OCI-LY7 (cell line): ENCODE data around the gene ETFRF1. TPM values are rescaled to one million over a fixed set of nuclear protein-coding genes. Genes with fewer than 3 reads are reported as not detected.

Source experiments
- BruUV-seq: library from RNA; stranded (reverse); fragments of 400-500 nt; replicated peaks from 2 replicates; lab custom pipeline; 2021; lab: Mats Ljungman, UMichigan
- CTCF ChIA-PET: fragments of 300-600 bp; sonication (Branson Sonifier 250); formaldehyde crosslinking; loops from one replicate; lab custom pipeline; 2022; ENCODE audit warnings: antibody characterized with exemption; ENCODE audit not compliant: unreplicated experiment; lab: Charles Lee
- POLR2A ChIA-PET: fragments of 300-600 bp; sonication (Branson Sonifier 250); formaldehyde crosslinking; loops from one replicate; lab custom pipeline; 2022; ENCODE audit warnings: antibody characterized with exemption; lab: Charles Lee
- DNase-seq: peaks from one replicate; pipeline ENCODE4 v3.0.0-alpha.2; 2015; ENCODE audit warnings: low spot score
- H2AFZ ChIP-seq: fragments of 200-600 bp; sonication (generic), shearing (Covaris generic); 2 replicates; pipeline ENCODE4 v1.6.1; 2014; ENCODE audit warnings: mild to moderate bottlenecking, antibody characterized with exemption, low read length, moderate library complexity
- H3K27ac ChIP-seq: fragments of 200-600 bp; sonication (generic); 2 replicates; pipeline ENCODE4 v1.5.1; 2014; ENCODE audit warnings: mixed run types, low read depth, mild to moderate bottlenecking, moderate library complexity, low read length, inconsistent platforms; ENCODE audit not compliant: poor library complexity, severe bottlenecking
- H3K36me3 ChIP-seq: fragments of 200-600 bp; sonication (generic); 2 replicates; pipeline ENCODE4 v1.6.1; 2014; ENCODE audit warnings: mild to moderate bottlenecking, antibody characterized with exemption, low read length, moderate library complexity, mixed read lengths; ENCODE audit not compliant: insufficient read depth
- H3K4me1 ChIP-seq: fragments of 200-600 bp; sonication (generic); 2 replicates; pipeline ENCODE4 v1.5.1; 2014; ENCODE audit warnings: mild to moderate bottlenecking, low read length; ENCODE audit not compliant: insufficient read depth, poor library complexity, severe bottlenecking
- H3K4me2 ChIP-seq: fragments of 200-600 bp; sonication (generic); 2 replicates; pipeline ENCODE4 v1.6.1; 2014; ENCODE audit warnings: mild to moderate bottlenecking, low read length
- H3K4me3 ChIP-seq: fragments of 200-600 bp; sonication (generic); 2 replicates; pipeline ENCODE4 v1.5.1; 2014; ENCODE audit warnings: mild to moderate bottlenecking, low read depth, low read length; ENCODE audit not compliant: poor library complexity, severe bottlenecking
- H3K79me2 ChIP-seq: fragments of 200-600 bp; sonication (generic); 2 replicates; pipeline ENCODE4 v1.6.1; 2016; ENCODE audit warnings: low read depth, mild to moderate bottlenecking, low read length, moderate library complexity, mixed read lengths; ENCODE audit not compliant: insufficient read depth
- H3K9me2 ChIP-seq: fragments of 200-600 bp; sonication (generic); 2 replicates; pipeline ENCODE4 v1.6.1; 2016; ENCODE audit warnings: mild to moderate bottlenecking, low read length, mixed read lengths; ENCODE audit not compliant: insufficient read depth
- H3K9me3 ChIP-seq: fragments of 200-600 bp; sonication (generic); 2 replicates; pipeline ENCODE4 v1.6.1; 2014; ENCODE audit warnings: mild to moderate bottlenecking, mixed run types, low read length, mixed read lengths
- H4K20me1 ChIP-seq: fragments of 200-600 bp; sonication (generic); 2 replicates; pipeline ENCODE4 v1.6.1; 2014; ENCODE audit warnings: mild to moderate bottlenecking, antibody characterized with exemption, low read length, moderate library complexity, mixed read lengths; ENCODE audit not compliant: insufficient read depth
- EZH2phosphoT487 ChIP-seq: fragments of 200-600 bp; sonication (generic); IDR thresholded peaks from 2 replicates; pipeline ENCODE4 v1.6.1; 2018; ENCODE audit warnings: low read depth, borderline replicate concordance, mild to moderate bottlenecking, mixed run types, antibody characterized with exemption, low read length, moderate library complexity, mixed read lengths
- intact Hi-C: fragments of 100-400 bp; cut with micrococcal nuclease; formaldehyde crosslinking; loops from one replicate; pipeline ENCODE4 v1.10.0; 2022; ENCODE audit not compliant: unreplicated experiment
- total RNA-seq, 2 experiments: library from RNA; depleted of rRNA in 1 of 2; stranded (reverse); fragments of >200 nt in 1 of 2; shearing (Covaris generic) in 1 of 2; gene quantifications; 2 replicates each; pipeline ENCODE4 v1.2.3, GENCODE V29; 2014 to 2022
- TF ChIP-seq, protein P1 (sequence below): fragments of 200-600 bp; sonication (generic); conservative IDR thresholded peaks from 2 replicates; pipeline ENCODE4 v1.5.1; 2014; ENCODE audit warnings: mild to moderate bottlenecking, antibody characterized with exemption, low read length, moderate library complexity, mixed read lengths

The ETFRF1 gene
- total RNA-seq, 2 experiments from 2014 or later: 8.5 to 11.4 TPM

DNA sequence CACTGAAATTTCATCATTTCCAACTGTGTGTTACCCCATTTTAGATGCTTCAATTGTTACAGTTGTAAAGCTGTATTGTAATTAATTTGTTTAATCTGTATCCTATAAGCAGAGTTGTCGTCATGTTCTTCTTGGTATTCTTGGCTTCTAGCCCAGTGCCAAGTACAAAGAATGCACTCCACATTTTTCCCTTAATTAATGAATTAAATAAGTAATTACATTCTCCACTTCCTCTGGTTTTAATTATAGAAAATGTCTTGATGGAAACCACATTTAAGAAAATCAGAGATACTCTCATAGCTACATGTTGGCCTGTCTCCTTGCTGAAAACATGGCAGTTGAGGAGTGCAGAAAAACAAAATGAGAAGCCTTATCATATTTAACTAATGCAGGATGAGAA, 823 bp upstream of the ETFRF1 start:
- Histone ChIP-seq H3K9me2 (no peaks in the 10 kb centered on the region), H3K79me2 (no peaks in the 10 kb centered on the region), H3K4me3 (peak overlapping the region; percentile 77), H3K4me2 (peak overlapping the region; percentile 81), H3K36me3 (no peaks in the 10 kb centered on the region), H3K27ac (no peak overlapping the region), H2AFZ (peak overlapping the region; percentile 81; the same call in 1 of the 2 replicates), H4K20me1 (no peaks in the 10 kb centered on the region), H3K4me1 (peaks cover 15% of the 10 kb centered on the region), H3K9me3 (no peaks in the 10 kb centered on the region)
- no TSS peak for BruUV-seq
- CTCF ChIA-PET: no interaction called here
- TF ChIP-seq EZH2phosphoT487: no peak
- TF ChIP-seq, protein P1, sequence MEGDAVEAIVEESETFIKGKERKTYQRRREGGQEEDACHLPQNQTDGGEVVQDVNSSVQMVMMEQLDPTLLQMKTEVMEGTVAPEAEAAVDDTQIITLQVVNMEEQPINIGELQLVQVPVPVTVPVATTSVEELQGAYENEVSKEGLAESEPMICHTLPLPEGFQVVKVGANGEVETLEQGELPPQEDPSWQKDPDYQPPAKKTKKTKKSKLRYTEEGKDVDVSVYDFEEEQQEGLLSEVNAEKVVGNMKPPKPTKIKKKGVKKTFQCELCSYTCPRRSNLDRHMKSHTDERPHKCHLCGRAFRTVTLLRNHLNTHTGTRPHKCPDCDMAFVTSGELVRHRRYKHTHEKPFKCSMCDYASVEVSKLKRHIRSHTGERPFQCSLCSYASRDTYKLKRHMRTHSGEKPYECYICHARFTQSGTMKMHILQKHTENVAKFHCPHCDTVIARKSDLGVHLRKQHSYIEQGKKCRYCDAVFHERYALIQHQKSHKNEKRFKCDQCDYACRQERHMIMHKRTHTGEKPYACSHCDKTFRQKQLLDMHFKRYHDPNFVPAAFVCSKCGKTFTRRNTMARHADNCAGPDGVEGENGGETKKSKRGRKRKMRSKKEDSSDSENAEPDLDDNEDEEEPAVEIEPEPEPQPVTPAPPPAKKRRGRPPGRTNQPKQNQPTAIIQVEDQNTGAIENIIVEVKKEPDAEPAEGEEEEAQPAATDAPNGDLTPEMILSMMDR: no peak
- intact Hi-C loops: no loop called here
- DNase-seq: no peak
- POLR2A ChIA-PET: interaction anchor here (0.8 to 2.2 kb wide), 7 partner anchors 9 to 59 kb away, joined by 3 to 5 read pairs (median 3); no protein-coding TSS in a partner anchor

DNA sequence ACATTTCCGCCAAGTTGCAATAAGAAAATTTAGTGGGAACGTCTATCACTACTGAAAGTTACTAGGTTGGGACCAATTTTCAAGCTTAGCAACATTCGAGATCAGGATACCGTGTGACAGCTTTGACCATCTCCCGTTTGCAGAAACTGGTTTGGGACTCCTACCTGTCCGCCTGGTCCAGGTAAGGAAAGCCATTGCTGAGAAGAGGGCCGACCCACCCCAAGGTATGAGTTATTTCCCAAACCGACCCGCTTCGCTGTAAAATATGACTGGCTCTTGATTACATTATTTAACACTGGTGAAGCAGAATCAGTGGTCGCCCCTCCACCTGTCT, 348 bp upstream of the ETFRF1 start:
- Histone ChIP-seq H3K4me2 (peak overlapping the region; percentile 81), H3K36me3 (no peaks in the 10 kb centered on the region), H3K4me3 (peak overlapping the region; percentile 77), H3K27ac (no peak overlapping the region), H3K9me2 (no peaks in the 10 kb centered on the region), H2AFZ (peak overlapping the region; percentile 81; the same call in 1 of the 2 replicates), H3K9me3 (no peaks in the 10 kb centered on the region), H3K4me1 (peaks cover 15% of the 10 kb centered on the region), H3K79me2 (no peaks in the 10 kb centered on the region), H4K20me1 (no peaks in the 10 kb centered on the region)
- no TSS peak for BruUV-seq
- intact Hi-C loops: no loop called here
- ChIA-PET CTCF (interaction anchor here (0.7 kb wide), 1 partner anchor 46 kb away, joined by 3 read pairs; no protein-coding TSS in a partner anchor), POLR2A (interaction anchor here (0.8 to 2.2 kb wide), 7 partner anchors 10 to 58 kb away, joined by 3 to 5 read pairs (median 3); no protein-coding TSS in a partner anchor)
- no peak for TF ChIP-seq EZH2phosphoT487
- TF ChIP-seq, protein P1: no peak
- no peak for DNase-seq

DNA sequence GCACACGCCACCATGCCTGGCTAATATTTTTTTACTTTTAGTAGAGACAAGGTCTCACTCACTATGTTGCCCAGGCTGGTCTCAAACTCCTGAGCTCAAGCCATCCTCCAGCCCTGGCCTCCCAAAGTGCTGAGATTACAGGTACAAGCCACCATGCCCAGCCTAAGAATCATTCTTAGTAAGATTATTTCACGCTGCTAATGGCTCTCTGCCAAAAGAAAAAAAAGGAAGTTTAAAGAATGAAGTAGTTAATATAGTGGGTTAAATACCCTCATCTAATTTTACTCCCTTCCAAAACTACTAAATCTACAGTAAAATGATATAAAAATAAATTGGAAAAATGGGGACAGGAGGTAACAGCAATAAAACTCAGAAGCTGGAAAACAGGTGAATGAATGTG, 2.6 kb downstream of the ETFRF1 start:
- no TSS peak for BruUV-seq
- no peak overlapping the region for H2AFZ ChIP-seq
- no peak overlapping the region for H3K4me3 ChIP-seq
- TF ChIP-seq EZH2phosphoT487: no peak
- TF ChIP-seq, protein P1: no peak
- H3K27ac ChIP-seq: no peak overlapping the region
- ChIA-PET POLR2A (interaction anchor here (0.6 to 1.4 kb wide), 6 partner anchors 18 to 507 kb away, joined by 3 to 6 read pairs (median 4); no protein-coding TSS in a partner anchor), CTCF (no interaction called here)
- no peak for DNase-seq
- intact Hi-C loops: no loop called here
- no peaks in the 10 kb centered on the region for H3K79me2 ChIP-seq
- no peak overlapping the region for H3K4me2 ChIP-seq
- no peaks in the 10 kb centered on the region for H4K20me1 ChIP-seq
- H3K4me1 ChIP-seq: peaks cover 15% of the 10 kb centered on the region
- H3K9me3 ChIP-seq: no peaks in the 10 kb centered on the region
- H3K9me2 ChIP-seq: no peaks in the 10 kb centered on the region
- H3K36me3 ChIP-seq: no peaks in the 10 kb centered on the region
